Stimulated activated CD4-positive, alpha-beta T cell treated with anti-CD3 and anti-CD28 coated beads, Interleukin-4, amount 100 ng/mL, for 24 hours (primary cell): Measurements from ENCODE around the gene KRT4.

ENCODE experiments used
- DNase-seq: peaks from one replicate; pipeline ENCODE4 v3.0.0-alpha.2; 2020

The KRT4 gene

DNA sequence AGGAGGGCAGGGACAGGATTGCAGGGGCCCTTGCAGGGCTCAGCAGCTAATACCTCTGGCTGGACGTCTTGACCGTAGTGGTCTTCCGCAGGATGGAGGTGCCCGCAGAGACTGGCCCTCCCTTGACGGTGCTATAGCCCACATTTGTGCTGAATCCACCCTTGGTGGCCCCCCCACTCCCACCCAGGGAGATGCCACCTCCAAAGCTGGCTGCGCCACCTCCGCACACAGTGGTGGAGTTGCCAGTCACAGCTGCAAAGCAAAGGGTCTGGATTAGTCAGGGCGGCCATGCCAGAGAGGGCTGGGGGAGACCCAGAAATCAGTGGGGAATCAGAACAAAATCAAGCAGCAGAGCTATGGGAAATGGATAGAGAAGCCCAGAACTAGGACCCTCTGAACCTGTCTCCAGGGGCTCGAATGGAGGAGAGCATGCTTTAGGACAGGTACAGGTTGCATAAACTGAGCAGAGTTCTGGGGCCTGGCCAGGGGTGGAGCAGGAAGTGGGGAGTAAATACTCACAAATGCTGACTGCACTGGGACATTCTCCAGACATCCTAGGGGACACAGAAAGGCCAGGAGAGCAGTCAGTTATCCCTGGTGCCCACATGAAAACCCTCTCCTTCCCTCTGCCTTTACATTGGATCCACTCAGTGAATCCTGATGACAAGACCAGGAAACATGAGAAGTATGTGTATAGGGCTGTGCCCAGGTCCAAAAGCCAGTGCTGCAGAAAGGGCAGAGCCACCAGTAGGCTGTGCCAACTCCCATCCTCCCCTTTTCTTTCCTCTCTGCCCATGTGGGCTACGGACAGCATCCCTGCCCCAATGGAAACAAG lies 8.1 kb upstream of the KRT4 start:
- DNase-seq: no peak

DNA sequence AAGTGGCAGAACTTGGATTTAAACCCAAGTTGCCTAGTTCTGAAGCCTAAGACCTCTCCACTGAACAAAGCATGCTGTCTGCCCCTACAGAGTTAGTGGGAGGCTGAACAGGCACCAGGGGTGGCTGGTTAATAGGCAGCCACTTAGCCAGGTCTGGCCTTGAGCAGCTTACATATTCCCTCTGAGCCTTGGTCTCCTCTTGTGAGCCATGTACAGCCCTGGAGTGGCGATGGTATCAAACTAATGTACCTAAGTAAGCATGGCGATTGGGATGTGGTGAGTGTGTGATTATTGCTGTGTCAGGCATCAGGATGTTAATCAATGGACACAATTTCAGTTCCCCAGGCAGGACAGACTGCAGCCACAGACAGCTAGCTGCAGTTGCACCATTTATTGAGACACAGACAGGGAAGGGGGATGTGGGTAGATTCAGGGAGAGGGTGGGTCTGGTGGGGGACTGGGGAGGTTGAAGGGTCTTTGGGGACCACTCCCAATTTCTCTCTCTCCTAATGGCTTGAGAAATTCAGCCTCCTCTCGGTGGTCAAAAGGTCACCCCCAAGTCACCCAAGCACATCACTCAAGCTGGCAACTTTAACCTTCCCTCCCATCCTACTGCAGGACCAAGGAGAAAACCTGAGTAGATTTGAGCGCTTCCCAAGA lies 7.3 kb upstream of the KRT4 start:
- no peak for DNase-seq

DNA sequence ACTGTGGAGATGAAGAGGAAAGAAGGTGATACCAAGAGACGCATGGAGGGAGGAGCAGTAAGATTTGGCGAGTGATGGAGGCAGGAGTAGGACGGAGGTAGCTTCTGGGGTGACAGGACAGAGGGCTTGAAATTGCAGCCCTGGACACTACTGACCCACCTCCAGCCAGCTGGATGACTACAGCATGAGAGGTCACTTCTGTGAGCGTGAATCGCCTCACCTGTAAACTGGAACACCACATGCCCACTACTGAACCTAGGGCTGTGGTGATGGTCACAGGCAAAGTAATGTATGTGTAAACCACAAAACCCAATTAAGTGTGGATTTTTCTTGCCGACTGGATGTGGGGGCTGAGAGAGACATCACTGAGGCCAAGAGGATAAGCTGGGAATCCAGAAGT lies 6.6 kb upstream of the KRT4 start:
- no peak for DNase-seq

DNA sequence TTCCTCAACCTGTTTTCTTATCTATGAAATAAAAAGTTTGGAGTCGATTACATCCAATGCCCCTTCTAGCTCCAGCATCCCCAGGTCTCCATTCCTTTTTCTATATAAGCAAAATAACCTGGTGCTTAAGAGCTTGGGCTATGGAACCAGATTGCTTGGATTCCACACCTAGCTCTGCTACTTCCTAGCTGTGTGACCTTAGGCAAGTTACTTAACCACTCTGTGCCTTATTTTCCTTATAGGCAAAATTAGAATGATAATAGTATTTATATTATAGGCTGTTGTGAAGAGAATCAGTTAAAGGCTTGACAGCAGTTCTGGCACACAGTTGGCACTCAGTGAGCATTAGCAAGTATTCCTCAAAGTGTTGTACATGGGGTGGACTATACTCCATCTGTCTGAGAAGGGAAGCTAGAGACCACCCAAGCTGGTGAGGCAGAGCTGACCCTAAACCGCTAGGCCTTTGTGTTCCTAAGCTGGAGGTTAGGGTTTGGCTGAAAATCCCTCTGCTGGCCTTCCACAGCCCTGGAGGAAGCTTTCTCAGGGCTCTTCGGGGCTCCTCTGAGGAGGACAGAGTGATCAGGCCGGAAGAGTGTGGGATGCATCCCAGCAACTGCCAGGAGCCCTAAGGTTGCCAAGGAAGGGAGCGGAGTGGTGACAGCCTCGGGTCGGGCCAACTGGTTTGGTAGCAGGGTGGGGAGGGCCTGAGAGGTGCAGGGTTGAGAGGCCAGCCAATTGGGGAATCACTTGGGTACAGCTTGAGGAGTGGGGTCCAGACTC lies 6.0 kb upstream of the KRT4 start:
- DNase-seq: no peak

DNA sequence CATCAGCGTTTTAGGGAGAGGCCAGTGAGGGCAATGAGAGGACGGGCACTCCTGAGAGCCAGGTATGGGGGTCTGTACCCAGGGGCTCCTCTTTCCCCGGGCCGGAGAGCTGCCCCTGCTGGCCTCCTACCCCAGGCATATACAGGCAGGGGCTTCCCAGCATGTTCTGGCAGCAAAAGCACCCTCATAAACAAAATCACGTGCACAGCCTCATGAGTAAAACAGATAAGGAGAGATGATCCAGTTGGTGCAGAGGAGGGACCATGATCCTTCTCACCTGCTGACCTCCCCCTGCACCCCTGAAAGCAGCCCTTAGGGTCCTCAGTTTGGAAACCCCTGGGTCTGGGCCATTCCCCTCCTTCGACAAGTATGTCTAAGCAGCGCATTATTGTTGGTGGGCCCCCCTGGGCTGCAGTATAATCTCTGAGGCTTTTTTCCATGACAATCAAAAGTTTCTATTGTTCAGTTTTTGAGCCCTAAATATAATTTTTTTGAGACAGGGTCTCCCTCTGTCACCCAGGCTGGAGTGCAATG lies 5.0 kb upstream of the KRT4 start:
- DNase-seq: no peak

DNA sequence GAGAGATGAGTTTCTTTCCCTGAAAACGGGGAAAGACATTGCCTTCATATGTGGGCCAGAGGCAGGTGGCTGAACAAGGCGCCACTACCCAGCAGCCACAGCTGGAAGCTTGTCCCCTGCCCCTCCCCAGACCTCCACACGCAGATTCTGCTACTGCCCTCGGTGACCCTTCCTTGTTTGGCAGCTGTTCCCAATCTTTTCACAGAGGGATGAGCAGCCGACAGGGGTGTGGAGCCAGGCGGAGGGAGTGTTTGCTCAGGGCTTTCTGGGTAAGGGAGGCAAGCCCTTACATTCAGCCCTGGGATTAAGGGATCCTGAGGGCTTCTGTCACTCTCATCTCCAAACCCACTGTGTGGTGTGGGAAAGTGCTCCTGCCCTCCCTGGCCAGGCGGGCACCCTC lies 4.5 kb upstream of the KRT4 start:
- DNase-seq: no peak

DNA sequence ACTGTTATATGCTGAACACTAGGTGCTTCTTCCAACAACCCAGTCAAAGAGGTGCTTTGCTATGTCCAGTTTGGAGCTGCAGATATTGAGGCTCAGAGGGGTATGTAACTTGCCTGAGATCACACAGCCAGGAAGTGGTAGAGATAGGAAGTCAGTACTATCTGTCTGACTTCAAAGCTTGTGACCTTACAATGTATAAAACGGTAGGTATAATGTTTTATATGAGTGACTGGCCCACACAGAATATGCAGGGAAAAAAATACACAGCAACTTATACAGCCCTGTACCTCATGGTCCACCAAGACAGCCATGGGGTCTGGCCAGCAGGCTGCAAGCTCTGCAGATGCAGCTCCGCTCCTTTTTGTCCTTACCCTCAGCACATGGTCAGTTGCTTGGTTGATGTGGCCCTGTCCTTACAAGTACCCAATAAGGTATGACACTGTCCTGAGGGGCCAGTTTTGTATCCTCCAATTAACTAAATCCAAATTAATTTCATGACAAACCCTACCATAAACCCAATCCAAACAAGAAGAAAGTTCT lies 3.9 kb upstream of the KRT4 start:
- DNase-seq: no peak

DNA sequence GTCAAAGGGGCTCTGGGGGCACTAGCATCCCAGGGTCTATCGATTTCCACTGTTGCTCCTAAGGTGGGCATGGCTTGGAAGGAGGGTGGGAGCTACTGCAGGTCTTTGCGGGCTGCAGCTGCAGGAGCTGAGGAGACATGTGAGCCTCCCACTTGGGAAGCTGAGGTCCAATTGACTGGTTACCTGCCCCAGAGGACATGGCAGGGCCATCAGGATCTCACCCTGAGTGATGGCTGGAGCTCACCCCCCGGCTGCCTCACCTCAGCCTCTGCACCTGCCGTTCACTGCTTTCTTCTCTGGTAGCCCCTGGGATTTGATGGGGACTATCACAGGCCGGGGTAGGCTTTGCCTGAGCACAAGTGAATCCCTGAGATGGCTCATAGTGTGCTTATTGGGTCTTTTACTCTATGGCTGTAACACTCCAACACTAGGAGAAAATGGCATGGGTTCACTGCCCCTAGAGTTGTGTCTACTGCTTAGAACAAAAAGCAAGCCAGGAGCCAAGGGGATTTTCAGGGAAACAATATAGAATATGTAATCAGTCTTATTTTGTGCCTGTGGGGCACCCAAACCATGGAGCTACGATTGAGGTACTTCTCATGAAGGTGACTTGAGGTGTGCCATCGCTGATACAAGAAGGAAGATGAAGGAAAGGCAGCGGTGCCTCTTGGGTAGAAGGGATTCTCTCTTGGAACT lies 3.2 kb upstream of the KRT4 start:
- DNase-seq: no peak

DNA sequence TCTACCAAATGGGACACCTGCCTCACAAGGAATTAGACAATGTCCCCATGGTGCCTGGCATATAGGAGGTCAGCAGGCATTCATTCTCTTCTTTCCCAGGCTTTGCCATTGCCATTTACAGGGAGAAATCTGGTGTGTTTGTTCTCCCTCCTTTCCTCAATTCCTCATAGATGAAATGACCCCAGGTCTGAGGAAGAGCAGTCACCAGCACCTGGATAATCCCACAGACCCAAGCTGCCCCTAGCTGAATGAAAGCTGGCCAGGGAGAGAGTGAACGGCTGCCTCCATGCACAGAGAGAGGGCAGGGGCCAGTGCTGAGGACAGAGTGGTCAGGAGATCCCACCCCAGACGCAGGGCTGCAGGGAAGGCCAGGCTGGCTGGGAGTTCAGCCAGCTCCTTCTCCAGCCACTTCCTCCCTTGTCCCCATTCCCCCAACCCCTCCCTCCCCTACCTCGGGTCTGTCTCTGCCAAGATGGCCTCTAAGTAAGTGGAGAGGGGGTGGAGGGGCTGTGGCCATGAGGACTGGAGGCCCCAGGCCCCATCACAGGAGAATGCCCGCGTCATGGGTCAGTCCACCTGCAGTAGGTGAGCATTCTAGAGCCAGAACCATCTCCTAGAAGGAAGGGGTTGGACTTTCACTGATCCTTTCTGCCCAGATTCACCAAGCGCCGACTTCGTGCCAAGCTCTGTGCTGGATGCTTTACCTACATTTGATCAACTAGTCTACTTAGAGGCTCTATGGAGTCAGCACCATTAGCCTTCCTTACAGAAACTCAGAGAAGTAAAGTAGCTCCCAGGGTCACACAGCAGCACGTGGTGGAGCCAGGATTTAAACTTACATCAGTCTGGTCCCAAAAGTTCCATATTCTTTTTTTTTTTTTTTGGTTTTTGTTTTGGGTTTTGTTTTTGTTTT lies 2.0 kb upstream of the KRT4 start:
- DNase-seq: no peak

DNA sequence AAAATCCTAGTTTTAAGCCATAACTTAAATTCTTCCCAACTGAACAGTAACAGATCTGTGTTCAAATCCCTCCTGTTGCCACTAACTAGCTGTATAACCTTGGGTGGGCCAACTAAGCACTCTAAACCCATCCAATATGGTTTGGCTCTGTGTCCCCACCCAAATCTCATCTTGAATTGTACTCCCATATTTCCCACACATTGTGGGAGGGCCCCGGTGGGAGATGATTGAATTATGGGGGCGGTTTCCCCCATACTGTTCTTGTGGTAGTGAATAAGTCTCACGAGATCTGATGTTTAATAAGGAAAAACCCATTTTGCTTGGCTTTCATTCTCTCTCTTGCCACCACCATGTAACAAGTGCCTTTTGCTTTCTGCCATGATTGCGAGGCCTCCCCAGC lies 1.2 kb upstream of the KRT4 start:
- DNase-seq: no peak

DNA sequence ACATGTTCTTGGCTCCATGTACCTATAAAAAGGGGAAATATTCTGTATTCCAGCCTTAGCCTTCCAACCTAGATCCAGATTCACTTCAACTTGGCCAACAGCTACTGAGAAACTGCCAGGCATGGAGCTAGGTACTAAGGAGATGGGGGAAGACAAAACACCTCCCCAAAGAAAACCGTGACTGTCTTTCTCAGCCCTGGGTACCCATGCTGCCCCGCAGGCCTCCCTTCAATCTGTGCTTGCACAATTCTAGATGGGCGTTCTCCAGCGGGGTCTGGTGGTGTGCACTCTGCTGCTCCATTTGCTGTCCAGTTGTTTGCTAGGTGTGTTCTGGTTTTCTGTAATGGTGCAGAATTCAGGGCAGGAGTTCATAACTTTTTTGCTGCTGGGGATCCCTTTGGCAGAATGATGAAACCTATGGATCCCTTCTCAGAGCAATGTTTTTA lies 817 bp upstream of the KRT4 start:
- DNase-seq: no peak

DNA sequence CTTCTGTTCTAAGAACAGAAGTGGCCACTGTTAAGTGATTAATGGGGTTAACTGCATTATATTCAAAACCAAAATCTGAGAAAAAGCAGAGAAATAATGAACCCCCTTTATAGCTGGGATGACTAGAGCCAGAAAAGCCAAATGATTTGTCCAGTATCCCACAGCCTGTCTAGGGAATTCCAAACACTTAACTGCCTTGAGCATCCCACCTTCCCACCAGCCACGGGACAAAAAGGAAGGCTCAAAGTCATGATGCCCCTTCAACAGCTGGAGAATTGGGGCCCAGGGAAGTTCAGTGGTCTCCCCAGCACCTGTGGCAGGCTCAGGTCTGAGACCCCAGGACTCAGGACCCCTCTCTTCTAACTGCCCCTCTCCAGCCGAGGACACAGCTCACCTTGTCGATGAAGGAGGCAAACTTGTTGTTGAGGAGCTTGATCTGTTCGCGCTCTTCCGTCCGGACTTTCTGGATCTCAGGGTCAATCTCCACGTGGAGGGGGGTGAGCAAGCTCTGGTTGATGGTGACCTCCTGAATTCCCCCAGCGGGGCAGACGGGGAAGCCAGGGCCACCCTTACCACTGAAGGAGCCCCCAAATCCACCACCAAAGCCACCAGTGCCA lies 605 bp downstream of the KRT4 start:
- no peak for DNase-seq

DNA sequence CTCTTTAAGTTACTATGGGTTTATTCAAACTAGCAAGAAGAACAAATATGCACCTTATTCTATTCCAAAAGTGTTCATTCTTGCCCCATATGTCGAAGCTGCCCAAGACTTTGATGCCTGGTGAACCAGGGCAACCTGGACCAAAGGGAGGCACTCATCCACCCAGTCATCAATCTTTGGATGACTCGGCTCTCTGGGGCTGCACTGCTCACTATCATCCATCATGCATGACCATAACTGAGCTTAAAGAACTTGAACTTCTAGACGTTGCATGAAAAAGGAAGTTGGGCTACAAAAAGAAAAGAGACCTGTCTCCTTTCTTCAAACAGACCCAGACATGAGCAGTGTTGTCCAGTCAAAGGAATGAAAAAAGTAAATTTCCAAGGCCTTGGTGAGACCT lies 1.2 kb downstream of the KRT4 start:
- no peak for DNase-seq

DNA sequence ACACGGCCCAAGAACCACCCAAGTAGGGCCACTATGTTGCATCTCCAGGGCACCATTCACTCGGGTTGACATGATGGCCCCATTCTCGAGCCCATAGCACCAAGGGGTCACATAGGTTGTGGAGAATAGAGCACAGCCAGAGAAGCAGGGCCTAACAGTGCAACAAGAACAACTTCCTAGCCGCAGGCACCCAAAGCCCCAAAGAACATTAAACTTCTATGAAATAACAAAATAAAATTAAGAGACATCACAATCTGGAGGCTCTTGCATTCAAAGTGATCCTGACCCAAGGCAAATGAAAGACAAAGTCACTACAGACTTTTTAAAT lies 1.9 kb downstream of the KRT4 start:
- no peak for DNase-seq

DNA sequence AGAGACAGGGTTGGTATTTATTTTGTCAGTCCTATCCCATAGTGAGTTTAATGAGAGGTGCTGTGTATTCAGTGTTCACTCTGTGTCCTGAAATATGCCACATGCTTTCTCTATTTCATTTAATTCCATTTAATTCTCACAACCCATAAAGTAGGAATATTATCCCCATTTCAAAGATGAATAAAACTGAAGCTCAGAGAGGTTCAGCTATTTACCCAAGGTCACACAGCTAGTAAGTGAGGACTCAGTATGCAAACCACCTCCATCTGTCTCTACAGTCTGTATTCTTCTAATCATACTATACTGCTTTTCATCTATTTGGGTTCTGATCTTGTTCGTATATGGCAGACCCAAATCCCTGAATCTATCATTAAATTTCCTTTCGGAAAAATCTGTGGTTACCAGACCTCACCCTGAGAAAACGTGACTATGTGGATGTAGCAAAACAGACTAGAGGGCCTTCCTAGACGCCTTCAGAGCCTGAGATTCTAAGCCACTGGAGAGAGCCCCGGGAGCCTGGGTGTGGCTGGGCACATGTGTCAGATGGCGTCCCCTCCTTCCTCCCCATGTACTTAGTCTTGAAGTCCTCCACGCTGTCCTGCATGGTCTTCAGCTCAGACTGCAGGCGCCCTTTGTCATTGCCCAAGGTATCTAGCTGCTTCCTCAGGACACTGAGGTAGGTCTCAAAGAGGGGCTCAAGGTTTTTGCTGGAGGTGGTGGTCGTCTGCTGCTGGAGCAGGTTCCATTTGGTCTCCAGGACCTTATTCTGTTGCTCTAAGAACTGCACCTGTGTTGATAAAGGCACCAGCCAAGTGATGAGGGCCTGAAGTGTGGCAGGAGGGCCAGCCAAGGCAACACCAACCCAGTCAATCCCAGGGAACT lies 2.5 kb downstream of the KRT4 start:
- no peak for DNase-seq

DNA sequence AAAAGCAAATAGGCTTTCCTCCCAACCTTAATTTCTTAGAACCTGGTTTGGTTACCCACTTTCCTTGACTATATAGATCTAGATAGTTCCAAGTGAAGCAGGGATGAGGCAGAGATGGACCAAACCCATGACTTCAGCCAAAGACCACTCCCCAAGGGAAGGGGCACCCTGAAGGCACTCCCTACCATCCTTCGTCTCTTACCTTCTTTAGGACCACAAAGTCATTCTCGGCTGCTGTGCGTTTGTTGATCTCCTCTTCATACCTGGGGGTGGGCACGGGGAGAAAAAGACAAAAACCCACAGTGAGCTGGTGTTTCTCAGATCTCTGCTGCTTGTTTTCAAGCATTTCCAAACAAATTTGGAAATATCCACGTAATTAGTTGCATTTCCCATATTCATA lies 3.4 kb downstream of the KRT4 start:
- DNase-seq: no peak

DNA sequence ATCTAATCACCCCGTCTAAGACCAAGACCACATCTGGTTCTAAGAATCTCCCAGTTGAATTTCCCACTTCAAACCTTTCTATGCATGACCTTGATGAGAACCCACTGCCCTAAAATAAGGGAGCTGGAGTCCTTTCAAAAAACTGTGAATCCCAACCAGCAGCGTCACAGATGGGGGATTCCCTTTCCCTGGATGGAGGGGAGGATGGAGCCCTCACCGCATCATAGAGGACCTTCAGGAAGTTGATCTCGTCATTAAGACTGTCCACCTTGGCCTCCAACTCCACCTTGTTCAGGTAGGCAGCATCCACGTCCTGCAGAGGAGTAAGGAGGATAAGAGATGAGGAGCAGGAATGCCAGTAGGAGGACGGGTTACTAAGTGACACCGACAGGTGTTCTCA lies 4.8 kb downstream of the KRT4 start:
- no peak for DNase-seq

DNA sequence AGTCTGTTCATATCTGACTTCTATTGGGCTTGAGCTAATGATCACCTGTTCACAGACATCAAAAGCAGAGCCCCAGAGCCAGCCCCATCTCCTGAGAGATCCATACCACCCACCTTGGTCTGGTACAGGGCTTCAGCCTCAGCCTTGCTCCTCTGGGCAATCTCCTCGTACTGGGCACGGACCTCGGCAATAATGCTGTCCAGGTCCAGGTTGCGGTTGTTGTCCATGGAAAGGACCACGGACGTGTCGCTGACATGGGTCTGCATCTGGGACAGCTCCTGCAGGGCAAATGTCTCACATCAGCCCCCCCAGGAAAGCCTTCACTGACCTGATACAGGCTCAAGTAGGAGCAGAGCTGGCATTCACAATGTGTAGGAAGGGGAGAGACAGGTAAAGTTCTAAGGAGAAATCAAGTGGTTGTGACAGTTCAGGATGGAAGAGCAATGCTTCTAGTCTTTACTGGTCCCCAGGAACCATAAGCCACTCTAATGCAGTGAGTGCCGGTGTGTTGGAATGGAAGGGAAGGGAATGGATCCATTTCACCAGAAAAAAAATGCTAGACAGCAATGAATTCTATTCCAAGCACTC lies 5.2 kb downstream of the KRT4 start:
- no peak for DNase-seq

DNA sequence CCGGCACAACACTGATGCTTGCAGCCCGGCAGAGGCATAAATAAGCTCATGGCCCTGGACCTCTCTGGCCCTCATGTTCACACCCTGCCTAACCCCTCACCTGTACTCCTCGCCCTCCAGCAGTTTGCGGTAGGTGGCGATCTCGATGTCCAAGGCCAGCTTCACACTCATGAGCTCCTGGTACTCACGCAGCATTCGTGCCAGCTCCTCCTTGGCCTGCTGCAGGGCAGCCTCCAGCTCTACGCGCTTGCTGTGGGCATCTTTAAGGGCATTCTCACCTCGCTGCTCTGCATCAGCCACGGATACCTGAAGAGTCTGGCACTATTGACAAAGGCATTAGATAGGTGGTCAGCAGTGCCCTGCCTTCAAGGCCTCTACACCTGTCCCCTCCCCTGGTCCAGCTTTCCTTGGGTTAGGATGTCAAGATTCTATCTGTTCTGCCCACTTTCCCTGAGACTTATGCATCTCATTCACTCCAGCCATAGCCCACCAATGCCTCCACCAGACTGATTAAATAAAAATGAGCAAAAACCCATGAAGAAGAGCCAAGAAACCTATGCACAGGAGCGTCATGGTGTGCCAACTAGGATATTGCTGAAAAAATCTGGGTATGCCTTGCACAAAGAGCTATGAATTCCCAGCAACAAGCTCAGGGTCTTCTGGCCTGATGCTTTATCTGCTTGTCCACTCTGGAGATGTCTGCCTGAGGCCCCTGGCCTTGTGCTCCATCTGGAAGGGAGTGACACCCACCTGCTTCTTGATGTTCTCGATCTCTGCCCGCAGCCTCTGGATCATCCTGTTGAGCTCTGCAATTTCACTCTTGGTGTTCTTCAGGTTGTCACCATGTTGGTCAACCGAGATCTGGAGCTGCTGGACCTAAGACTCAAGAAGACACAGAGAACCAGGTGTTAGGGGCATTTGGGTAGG lies 6.1 kb downstream of the KRT4 start:
- DNase-seq: no peak
